Pancreas (tissue), 10 donors: ENCODE measurements around the gene OSGEP. TPM values are rescaled to one million over a fixed set of nuclear protein-coding genes. Genes with fewer than 3 reads are reported as not detected.

Experiments
- ATAC-seq, 4 donors: fragments of 200-7000 bp; cut with Tn5 transposase; one replicate each; pipeline versions ENCODE4 v1.8.0 to v1.9.1; 2020; ENCODE audit warnings: mild to moderate bottlenecking in 4 of 4, moderate library complexity in 4 of 4
- DNase-seq, 6 donors: peaks; one replicate each; pipeline ENCODE4 v3.0.0-alpha.2; 2020
- FAIRE-seq: peaks from 2 replicates; lab custom pipeline; 2012; peaks lifted over from hg19 to GRCh38; lab: Jason Lieb, UNC
- H3K27ac ChIP-seq, 4 donors: fragments of 200-600 bp; sonication (generic); 1 replicate in 3 of 4; 2 replicates in 1 of 4; pipeline versions ENCODE4 v1.5.0 to v1.8.0; 2020
- H3K27me3 ChIP-seq, 4 donors: fragments of 200-600 bp; one replicate each; pipeline ENCODE4 v1.8.0; 2021
- H3K36me3 ChIP-seq, 3 donors: fragments of 200-600 bp; sonication (generic) in 1 of 3; one replicate each; pipeline versions ENCODE4 v1.5.0 to v1.8.0; 2020 to 2021
- H3K4me1 ChIP-seq, 3 donors: fragments of 200-600 bp; one replicate each; pipeline ENCODE4 v1.8.0; 2021
- H3K4me3 ChIP-seq, 4 donors: fragments of 200-600 bp; sonication (generic) in 2 of 4; one replicate each; pipeline versions ENCODE4 v1.5.0 to v1.8.0; 2020 to 2021
- H3K9me3 ChIP-seq, 4 donors: fragments of 200-600 bp; one replicate each; pipeline ENCODE4 v1.8.0; 2021
- WGBS, 2 donors: extraction: QIAGEN DNeasy Blood & Tissue Kit; methylation state at CpG; one replicate each; pipeline ENCODE4 v1.1.7; 2013; 5-methylcytosine and 5-hydroxymethylcytosine counted together
- intact Hi-C, 3 donors: fragments of 100-400 bp; cut with DNase I; formaldehyde crosslinking; loops; one replicate each; pipeline versions ENCODE4 v1.11.1 to v1.14.2; 2022
- polyA plus RNA-seq, 2 donors: library from polyadenylated mRNA; stranded (reverse); fragments of 200-250 nt; gene quantifications; one replicate each; pipeline ENCODE4 v1.2.3, GENCODE V29; 2013
- total RNA-seq, 6 donors: library from RNA; stranded (reverse); fragmentation: NEBNext Ultra II Directional in 4 of 6; extraction: Animal tissue kit (Norgen Biotek cat#: 25700) in 4 of 6; gene quantifications; one replicate each; pipeline versions ENCODE4 v1.2.1 to v1.2.4, GENCODE V29; 2021 to 2023
- TF ChIP-seq, protein P1 (sequence below), 4 donors: fragments of 200-600 bp; sonication (generic) in 3 of 4; IDR thresholded peaks; one replicate each; pipeline versions ENCODE4 v1.5.0 to v1.8.0; 2021; ENCODE audit warnings: antibody characterized with exemption in 4 of 4
- donor health status: healthy with polysubstance abuse.
- donor health status: DM: no; HTN: no; CAD: no; lungs with moderate emphysema.
- donor health status: DM: no; HTN: no; CAD: no.
- donor health status: control.
- donor health status: control.
- donor health status: Bipolar disorder and iron deficiency.
- donor health status: DM: yes; HTN: yes; CAD: no.
- donor health status: DM: no; HTN: no; CAD: no.
- donor health status: DM: no; HTN: no; CAD: no.
- donor health status: DM: yes; HTN: yes; CAD: no.

Gene OSGEP
- total and polyA plus RNA-seq, 8 donors, result 11.4 to 69.8 (median 14.7) TPM

DNA sequence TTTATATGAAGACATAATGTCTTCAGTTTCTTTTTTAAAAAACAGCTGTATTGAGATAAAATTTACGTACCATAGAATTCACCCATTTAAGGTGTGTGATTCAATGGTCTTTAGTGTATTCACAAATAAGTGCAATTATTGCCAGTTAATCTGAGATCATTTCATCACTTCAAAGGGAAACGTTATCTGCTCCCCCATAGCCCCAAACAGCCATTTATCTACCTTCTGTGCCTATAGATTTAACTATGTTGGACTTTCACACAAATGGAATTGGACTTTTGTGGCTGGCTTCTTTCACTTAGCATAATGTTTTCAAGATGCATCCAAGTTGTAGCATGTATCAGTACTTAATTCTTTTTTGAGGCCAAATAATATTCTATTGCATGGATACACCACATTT, 24.3 kb upstream of the OSGEP start:
- H3K4me1 ChIP-seq, result no peaks in the 10 kb centered on the region
- 90 to 91% methylated on average over 2 of the region's 2 CpGs for WGBS, 2 donors
- peaks cover 0 to 6% (median 5%) of the 10 kb centered on the region in 3 donors for H3K36me3 ChIP-seq
- H3K27me3 ChIP-seq, result no peaks in the 10 kb centered on the region
- H3K4me3 ChIP-seq, result no peak overlapping the region
- ATAC-seq, result no peak
- DNase-seq, result no peak
- no peaks in the 10 kb centered on the region for H3K9me3 ChIP-seq
- intact Hi-C loops, result no loop called here
- TF ChIP-seq, protein P1, sequence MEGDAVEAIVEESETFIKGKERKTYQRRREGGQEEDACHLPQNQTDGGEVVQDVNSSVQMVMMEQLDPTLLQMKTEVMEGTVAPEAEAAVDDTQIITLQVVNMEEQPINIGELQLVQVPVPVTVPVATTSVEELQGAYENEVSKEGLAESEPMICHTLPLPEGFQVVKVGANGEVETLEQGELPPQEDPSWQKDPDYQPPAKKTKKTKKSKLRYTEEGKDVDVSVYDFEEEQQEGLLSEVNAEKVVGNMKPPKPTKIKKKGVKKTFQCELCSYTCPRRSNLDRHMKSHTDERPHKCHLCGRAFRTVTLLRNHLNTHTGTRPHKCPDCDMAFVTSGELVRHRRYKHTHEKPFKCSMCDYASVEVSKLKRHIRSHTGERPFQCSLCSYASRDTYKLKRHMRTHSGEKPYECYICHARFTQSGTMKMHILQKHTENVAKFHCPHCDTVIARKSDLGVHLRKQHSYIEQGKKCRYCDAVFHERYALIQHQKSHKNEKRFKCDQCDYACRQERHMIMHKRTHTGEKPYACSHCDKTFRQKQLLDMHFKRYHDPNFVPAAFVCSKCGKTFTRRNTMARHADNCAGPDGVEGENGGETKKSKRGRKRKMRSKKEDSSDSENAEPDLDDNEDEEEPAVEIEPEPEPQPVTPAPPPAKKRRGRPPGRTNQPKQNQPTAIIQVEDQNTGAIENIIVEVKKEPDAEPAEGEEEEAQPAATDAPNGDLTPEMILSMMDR (IDR thresholded peaks at IDR 0.05), result no peak
- H3K27ac ChIP-seq, result no peak overlapping the region
- no peak for FAIRE-seq

DNA sequence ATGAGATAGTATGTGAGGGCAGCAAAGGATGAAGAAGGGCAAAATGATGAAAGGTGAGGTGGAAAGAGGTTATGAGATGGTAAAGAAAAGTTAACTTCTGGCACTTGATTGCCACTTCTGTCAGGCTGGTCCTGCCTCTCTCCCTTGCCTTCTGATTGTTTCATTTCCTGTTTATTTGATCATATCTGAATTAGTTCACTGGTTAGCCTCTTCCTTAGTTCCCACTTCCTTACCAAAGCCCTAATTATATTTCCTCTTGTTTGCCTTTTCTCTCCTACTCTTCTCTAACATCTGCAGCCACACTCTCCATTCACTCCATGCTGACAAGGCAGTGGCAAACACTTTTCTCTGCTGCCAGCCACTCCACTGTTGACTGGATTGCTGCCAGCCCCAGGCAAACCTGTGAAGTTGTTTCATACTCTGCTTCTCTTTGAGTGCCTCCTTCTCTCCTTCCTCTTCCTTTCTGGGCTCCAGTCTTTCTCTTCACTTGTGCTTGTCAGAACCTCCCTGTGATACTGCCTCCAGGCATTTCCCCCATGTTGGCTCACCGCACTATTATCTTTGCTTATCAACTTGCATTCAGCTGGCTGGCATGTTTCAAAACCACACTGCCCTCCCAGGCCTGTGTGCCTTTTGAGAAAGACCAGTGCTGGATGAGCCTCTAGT, 22.7 kb upstream of the OSGEP start:
- intact Hi-C loops, result no loop called here
- no peaks in the 10 kb centered on the region for H3K4me1 ChIP-seq
- H3K9me3 ChIP-seq, result no peaks in the 10 kb centered on the region
- H3K36me3 ChIP-seq, result peaks cover 0 to 6% (median 5%) of the 10 kb centered on the region in 3 donors
- peak in 3 of 4 donors; percentile 54 to 68 (median 66) for ATAC-seq
- DNase-seq, result no peak
- H3K27ac ChIP-seq, result peak overlapping the region in 1 of 4 donors; percentile 44
- no peak overlapping the region for H3K4me3 ChIP-seq
- no peaks in the 10 kb centered on the region for H3K27me3 ChIP-seq
- TF ChIP-seq, protein P1 (IDR thresholded peaks at IDR 0.05), result no peak
- 7 to 33% methylated on average over 1 of the region's 1 CpG for WGBS, 2 donors
- no peak for FAIRE-seq

DNA sequence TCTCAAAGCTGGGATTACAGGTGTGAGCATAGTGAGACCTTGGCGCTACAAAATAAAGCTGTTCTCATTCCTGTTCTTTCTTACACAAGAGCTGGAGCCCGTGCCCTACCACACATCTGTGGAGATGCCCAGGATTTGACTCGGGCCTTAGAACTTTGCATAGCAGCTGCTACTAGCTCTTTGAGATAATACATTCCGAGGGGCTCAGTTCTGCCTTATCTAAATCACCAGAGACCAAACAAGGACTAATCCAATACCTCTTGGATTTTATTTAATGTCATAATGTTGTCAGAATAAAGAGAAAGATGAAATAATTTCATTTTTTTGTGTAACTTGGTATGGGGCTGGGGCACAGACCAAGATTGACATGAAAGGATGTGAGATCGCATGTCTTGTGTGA, 22.2 kb upstream of the OSGEP start:
- H3K4me1 ChIP-seq, result no peaks in the 10 kb centered on the region

DNA sequence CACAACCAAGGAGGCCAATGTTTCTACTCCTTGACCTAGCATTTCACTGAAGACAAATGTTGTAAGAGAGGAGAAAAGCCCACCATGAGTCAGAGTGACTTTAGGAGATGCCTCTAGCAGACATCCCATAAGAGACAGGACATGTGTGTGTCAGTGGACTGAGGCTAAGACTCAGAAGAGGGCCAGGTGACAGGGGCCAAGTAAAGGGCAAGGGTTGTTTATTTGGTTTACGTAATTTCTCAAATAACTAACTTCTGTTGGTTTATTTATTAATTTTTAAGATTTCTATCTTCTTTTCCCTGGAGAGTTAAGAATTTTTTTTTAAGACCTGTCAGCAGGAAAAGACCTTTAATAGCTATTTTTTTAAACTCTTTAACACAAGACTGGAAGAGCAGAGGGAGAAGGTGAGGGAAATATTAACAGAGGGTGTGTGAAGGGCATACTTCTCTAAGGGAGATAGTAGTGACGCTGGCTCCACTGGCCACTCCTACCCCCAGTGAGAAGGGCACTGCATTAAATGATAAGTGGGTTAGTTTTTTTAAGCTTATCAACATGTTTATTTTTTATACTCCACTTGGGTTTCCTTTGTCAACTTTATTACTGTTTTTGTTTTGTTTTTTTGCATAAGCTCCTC, 18.0 kb upstream of the OSGEP start:
- Histone ChIP-seq H3K4me3 (no peak overlapping the region), H3K36me3 (peaks cover 0 to 6% (median 5%) of the 10 kb centered on the region in 3 donors), H3K27me3 (no peaks in the 10 kb centered on the region), H3K27ac (no peak overlapping the region), H3K4me1 (peaks cover 0 to 4% (median 0%) of the 10 kb centered on the region in 3 donors), H3K9me3 (no peaks in the 10 kb centered on the region)
- TF ChIP-seq, protein P1 (IDR thresholded peaks at IDR 0.05), result no peak
- no peak for FAIRE-seq
- no peak for DNase-seq
- intact Hi-C loops, result no loop called here
- 29 to 36% methylated on average over 2 of the region's 2 CpGs for WGBS, 2 donors
- ATAC-seq, result no peak

More for the DNA sequence above, 22.2 kb upstream of the OSGEP start:
- intact Hi-C loops, result no loop called here
- ATAC-seq, result no peak
- Histone ChIP-seq H3K9me3 (no peaks in the 10 kb centered on the region), H3K27ac (no peak overlapping the region), H3K4me3 (no peak overlapping the region), H3K36me3 (peaks cover 0 to 6% (median 5%) of the 10 kb centered on the region in 3 donors), H3K27me3 (no peaks in the 10 kb centered on the region)
- no peak for DNase-seq
- 83 to 84% methylated on average over 5 of the region's 5 CpGs for WGBS, 2 donors
- no peak for FAIRE-seq
- TF ChIP-seq, protein P1 (IDR thresholded peaks at IDR 0.05), result no peak

DNA sequence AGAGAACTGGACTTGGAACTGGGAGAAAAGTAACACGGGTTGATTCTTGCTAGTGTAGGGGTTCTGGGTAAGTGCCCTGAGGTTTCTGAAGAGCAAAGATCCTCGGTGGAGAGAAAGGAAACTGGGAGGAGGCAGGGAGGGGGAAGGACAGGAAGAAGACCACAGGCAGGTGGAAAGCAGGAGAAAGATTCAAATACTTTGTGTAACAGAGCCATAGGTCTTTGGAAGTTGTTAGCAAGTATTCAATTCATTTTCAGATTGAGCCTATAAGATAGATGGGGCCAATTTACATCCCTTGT, 15.9 kb upstream of the OSGEP start:
- H3K27me3 ChIP-seq, result no peaks in the 10 kb centered on the region
- peak overlapping the region in 3 of 4 donors; percentile 46 to 88 (median 57) for H3K4me3 ChIP-seq
- no peaks in the 10 kb centered on the region for H3K36me3 ChIP-seq
- 0% methylated on average over 2 of the region's 2 CpGs for WGBS, 2 donors
- TF ChIP-seq, protein P1 (IDR thresholded peaks at IDR 0.05), result no peak
- no peak for DNase-seq
- no peak for ATAC-seq
- FAIRE-seq, result no peak
- H3K27ac ChIP-seq, result peak overlapping the region in 2 of 4 donors; percentile 90 to 92
- no peaks in the 10 kb centered on the region for H3K9me3 ChIP-seq
- H3K4me1 ChIP-seq, result peaks cover 0 to 4% (median 0%) of the 10 kb centered on the region in 3 donors
- intact Hi-C loops, result no loop called here
